ENCODE measurements around the gene ZSCAN16. TPM values are rescaled to one million over a fixed set of nuclear protein-coding genes. Genes with fewer than 3 reads are reported as not detected.

Gene ZSCAN16
- total and polyA plus RNA-seq, 2 of the 13 experiments (the other 11 are each of a cell fraction or from before 2014, with no cell fraction given) = 5.7 to 12.7 TPM

DNA sequence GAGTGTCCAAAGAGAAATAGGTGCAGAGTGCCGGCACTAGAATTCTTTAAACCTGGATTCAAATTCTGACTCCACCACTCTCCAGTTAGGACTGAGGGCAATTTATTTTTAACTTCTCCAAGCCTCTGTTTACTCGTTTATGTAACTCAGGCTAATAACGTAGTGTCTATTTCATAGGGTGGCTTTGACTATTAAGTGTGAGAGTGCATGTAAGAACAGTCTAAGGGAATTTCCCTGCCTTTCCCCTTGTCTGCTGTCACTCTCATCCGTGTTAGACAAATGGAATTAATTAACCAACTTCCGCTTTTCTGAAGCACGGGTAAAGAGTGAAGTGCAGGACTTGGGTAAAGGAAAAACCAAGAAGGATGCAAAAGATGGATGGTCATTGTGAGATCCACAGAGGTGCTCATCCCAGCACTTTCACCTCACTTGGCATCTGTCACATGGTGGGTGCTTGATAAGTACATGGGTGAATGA, 13.1 kb downstream of the ZSCAN16 start (continued):
- TF ChIP-seq, protein P1, sequence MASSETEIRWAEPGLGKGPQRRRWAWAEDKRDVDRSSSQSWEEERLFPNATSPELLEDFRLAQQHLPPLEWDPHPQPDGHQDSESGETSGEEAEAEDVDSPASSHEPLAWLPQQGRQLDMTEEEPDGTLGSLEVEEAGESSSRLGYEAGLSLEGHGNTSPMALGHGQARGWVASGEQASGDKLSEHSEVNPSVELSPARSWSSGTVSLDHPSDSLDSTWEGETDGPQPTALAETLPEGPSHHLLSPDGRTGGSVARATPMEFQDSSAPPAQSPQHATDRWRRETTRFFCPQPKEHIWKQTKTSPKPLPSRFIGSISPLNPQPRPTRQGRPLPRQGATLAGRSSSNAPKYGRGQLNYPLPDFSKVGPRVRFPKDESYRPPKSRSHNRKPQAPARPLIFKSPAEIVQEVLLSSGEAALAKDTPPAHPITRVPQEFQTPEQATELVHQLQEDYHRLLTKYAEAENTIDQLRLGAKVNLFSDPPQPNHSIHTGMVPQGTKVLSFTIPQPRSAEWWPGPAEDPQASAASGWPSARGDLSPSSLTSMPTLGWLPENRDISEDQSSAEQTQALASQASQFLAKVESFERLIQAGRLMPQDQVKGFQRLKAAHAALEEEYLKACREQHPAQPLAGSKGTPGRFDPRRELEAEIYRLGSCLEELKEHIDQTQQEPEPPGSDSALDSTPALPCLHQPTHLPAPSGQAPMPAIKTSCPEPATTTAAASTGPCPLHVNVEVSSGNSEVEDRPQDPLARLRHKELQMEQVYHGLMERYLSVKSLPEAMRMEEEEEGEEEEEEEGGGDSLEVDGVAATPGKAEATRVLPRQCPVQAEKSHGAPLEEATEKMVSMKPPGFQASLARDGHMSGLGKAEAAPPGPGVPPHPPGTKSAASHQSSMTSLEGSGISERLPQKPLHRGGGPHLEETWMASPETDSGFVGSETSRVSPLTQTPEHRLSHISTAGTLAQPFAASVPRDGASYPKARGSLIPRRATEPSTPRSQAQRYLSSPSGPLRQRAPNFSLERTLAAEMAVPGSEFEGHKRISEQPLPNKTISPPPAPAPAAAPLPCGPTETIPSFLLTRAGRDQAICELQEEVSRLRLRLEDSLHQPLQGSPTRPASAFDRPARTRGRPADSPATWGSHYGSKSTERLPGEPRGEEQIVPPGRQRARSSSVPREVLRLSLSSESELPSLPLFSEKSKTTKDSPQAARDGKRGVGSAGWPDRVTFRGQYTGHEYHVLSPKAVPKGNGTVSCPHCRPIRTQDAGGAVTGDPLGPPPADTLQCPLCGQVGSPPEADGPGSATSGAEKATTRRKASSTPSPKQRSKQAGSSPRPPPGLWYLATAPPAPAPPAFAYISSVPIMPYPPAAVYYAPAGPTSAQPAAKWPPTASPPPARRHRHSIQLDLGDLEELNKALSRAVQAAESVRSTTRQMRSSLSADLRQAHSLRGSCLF (CRISPR knock-in tag; IDR thresholded peaks at IDR 0.05; ENCODE audit: borderline replicate concordance) = 0 out of 2 replicates have a peak, but pooled peaks have one; percentile 2
- TF ChIP-seq, protein P2, sequence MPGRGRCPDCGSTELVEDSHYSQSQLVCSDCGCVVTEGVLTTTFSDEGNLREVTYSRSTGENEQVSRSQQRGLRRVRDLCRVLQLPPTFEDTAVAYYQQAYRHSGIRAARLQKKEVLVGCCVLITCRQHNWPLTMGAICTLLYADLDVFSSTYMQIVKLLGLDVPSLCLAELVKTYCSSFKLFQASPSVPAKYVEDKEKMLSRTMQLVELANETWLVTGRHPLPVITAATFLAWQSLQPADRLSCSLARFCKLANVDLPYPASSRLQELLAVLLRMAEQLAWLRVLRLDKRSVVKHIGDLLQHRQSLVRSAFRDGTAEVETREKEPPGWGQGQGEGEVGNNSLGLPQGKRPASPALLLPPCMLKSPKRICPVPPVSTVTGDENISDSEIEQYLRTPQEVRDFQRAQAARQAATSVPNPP (CRISPR knock-in tag; IDR thresholded peaks at IDR 0.05) = no peak
- 0 out of 2 replicates have a peak, but pooled peaks have one; percentile 0 for TF ChIP-seq ZNF333 (CRISPR knock-in tag; IDR thresholded peaks at IDR 0.05; ENCODE audit: borderline replicate concordance)

DNA sequence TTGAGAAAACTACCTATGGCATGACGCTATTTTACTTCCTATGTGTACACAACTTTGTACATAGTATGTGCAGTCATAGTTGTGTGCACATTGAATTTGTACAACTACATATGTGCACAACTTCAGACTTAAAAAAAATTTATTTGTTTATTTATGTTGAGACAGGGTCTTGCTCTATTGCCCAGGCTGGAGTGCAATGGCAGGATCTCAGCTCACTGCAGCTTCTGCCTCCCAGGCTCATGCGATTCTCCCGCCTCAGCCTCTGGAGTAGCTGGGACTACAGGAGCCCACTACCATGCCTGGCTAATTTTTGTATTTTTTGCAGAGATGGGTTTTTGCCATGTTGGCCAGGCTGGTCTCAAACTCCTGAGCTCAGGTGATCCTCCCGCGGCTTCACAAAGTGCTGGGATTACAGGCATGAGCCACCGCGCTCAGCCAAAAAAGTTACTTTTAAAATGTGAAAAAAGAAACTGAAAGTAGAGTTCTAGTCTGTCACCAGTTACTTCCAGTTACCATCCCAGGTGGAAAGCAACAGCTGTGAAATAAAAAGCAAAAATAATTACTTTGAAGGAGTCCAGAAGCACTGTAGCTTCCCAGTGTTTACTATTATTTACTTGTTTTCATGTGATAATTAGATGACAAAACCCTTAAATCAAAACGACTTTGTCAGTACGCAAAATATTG, 15.6 kb downstream of the ZSCAN16 start:
- FAIRE-seq = no peak
- in situ Hi-C loops (cut with HindIII; ENCODE audit: extremely low pct_ligation_motif_present, low pct_unique_long_range_greater_than_20kb) = loop anchor here (5.0 kb wide), 2 partner anchors 82 to 112 kb away; partner anchors contain the start of gene ZKSCAN4
- Histone ChIP-seq H3K4me3 (replicated peaks in 1 of 3; ENCODE audit: insufficient read depth in 1 of 3, low read depth in 2 of 3, low read length in 3 of 3) (no peak overlapping the region), H3K9me3 (ENCODE audit: low read length) (no peaks in the 10 kb centered on the region), H3K4me2 (ENCODE audit: low read depth, low read length) (peak overlapping the region; percentile 26), H3K9ac (ENCODE audit: insufficient read depth, low read depth, low read length) (no peak overlapping the region), H2AFZ (ENCODE audit: low read length) (peak overlapping the region; percentile 39), H3K79me2 (ENCODE audit: insufficient read depth, low read length) (peaks cover 42% of the 10 kb centered on the region), H3K36me3 (replicated peaks in 1 of 2; ENCODE audit: control insufficient read depth in 1 of 2, insufficient read depth in 2 of 2, low read length in 2 of 2) (peaks cover 2 to 9% of the 10 kb centered on the region in 2 experiments; a peak in 3 of 5 replicates), H3K27me3 (ENCODE audit: control insufficient read depth in 1 of 2, insufficient read depth in 2 of 2, low read length in 2 of 2) (no peaks in the 10 kb centered on the region; a peak in 1 of 5 replicates), H4K20me1 (ENCODE audit: insufficient read depth, low read length) (peaks cover 9% of the 10 kb centered on the region; the same call in 1 of the 2 replicates), H3K27ac (ENCODE audit: extremely low read length, insufficient read depth, low read length) (no peak overlapping the region), H3K4me1 (ENCODE audit: insufficient read depth, low read length) (peaks cover 46% of the 10 kb centered on the region)
- POLR2A ChIA-PET = interaction anchor here (1.9 to 3.7 kb wide), 5 partner anchors 15 to 113 kb away, joined by 15 to 86 read pairs (median 22); partner anchors contain the start of genes ZKSCAN4 and ZSCAN16
- WGBS (ENCODE audit: low lambda C conversion rate) = 75% methylated on average over 9 of the region's 9 CpGs
- TF ChIP-seq GZF1 (CRISPR knock-in tag; IDR thresholded peaks at IDR 0.05) (no peak), ZNF121 (CRISPR knock-in tag; IDR thresholded peaks at IDR 0.05) (peak; percentile 86), ZBTB38 (CRISPR knock-in tag; IDR thresholded peaks at IDR 0.05) (peak; percentile 42; the same call in 1 of the 2 replicates)
- intact Hi-C loops (cut with micrococcal nuclease; ENCODE audit: unreplicated experiment) = loop anchor here (5.0 kb wide), 1 partner anchor 447 kb away; a partner anchor contains a TSS
- no TSS peak for BruUV-seq (replicated peaks)
- CTCF ChIA-PET (ENCODE audit: low intra/inter-chr PET ratio, low total read pairs) = no interaction called here
- no peak for DNase-seq (ENCODE audit: low spot score)
- no peak for ATAC-seq
